ENCODE results near the gene FCGR3A.

Gene FCGR3A

DNA sequence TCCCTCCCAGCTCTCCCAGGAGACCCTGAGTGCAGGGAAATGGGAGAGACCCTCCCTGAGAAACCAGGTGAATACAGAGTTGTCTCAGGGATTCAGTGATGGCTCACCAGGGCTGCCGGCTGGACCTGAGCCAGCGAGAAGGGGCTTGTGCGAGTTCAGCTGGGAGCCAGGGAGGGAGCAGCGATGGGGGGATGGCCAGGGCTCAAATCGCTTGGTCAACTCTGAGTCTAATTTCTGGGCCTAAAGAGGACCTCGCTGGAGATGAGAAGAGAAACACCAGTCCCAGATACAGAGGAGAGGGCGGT is 37.9 kb downstream of the FCGR3A start:
- TF ChIP-seq, protein P1, sequence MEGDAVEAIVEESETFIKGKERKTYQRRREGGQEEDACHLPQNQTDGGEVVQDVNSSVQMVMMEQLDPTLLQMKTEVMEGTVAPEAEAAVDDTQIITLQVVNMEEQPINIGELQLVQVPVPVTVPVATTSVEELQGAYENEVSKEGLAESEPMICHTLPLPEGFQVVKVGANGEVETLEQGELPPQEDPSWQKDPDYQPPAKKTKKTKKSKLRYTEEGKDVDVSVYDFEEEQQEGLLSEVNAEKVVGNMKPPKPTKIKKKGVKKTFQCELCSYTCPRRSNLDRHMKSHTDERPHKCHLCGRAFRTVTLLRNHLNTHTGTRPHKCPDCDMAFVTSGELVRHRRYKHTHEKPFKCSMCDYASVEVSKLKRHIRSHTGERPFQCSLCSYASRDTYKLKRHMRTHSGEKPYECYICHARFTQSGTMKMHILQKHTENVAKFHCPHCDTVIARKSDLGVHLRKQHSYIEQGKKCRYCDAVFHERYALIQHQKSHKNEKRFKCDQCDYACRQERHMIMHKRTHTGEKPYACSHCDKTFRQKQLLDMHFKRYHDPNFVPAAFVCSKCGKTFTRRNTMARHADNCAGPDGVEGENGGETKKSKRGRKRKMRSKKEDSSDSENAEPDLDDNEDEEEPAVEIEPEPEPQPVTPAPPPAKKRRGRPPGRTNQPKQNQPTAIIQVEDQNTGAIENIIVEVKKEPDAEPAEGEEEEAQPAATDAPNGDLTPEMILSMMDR (IDR thresholded peaks at IDR 0.05; ENCODE audit: extremely low read depth, missing control alignments): no peak
- no peak for DNase-seq (ENCODE audit: low spot score)

DNA sequence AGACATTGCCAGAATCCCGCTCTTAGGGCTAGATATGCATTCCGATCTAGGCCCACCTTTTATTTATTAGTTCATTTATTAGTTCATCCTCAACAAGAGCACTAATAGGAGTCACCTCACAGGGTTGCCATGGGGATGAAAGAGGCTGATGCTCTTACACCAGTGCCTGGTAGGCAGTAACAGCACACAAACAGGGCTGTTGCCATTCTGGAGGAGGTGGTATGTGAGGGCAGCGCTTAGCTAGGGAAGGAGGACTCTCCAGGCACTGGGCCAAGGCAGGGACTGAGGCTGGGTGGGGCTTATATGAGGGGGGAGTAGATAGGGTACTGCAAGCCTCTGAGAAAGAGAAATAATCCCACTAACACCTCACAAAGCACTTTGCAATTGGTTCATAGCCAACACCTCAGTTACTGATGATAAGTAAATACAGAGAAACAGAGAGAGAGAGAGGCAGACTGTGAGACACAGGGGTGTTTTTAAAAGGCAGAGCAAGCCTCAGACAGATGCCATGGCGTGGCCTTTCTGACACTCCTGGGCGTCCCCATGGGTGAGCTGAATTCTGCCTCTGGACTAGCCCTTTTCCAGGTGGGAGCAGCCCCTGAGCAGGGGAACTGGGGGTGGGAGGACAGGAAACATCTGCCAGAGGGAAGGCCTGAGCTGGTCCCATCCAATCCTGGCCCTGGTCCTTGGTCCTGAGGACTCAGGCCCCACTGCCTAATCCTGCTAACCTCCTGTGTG is 38.4 kb downstream of the FCGR3A start:
- DNase-seq (ENCODE audit: low spot score): no peak
- TF ChIP-seq, protein P1 (IDR thresholded peaks at IDR 0.05; ENCODE audit: extremely low read depth, missing control alignments): no peak

DNA sequence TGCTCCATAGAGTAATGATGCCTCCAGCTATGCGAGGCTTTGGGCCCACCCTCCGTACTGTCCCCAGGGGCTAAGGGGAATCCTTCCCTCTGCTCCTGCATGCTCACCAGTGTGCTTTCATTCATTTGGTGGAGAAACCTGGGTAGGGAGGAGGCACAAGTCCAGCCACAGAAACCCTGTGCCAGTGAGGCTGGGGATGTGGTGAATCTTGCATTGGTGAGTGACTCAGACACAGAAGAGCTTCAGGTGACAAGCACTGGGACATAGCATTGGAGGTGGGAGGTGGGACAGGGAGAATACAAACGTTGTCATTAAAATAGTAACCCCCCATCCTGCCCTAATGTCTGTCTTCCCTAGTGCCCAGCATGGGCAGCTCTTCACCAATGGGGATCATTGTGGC is 39.1 kb downstream of the FCGR3A start:
- TF ChIP-seq, protein P1 (IDR thresholded peaks at IDR 0.05; ENCODE audit: extremely low read depth, missing control alignments): no peak
- DNase-seq (ENCODE audit: low spot score): no peak

DNA sequence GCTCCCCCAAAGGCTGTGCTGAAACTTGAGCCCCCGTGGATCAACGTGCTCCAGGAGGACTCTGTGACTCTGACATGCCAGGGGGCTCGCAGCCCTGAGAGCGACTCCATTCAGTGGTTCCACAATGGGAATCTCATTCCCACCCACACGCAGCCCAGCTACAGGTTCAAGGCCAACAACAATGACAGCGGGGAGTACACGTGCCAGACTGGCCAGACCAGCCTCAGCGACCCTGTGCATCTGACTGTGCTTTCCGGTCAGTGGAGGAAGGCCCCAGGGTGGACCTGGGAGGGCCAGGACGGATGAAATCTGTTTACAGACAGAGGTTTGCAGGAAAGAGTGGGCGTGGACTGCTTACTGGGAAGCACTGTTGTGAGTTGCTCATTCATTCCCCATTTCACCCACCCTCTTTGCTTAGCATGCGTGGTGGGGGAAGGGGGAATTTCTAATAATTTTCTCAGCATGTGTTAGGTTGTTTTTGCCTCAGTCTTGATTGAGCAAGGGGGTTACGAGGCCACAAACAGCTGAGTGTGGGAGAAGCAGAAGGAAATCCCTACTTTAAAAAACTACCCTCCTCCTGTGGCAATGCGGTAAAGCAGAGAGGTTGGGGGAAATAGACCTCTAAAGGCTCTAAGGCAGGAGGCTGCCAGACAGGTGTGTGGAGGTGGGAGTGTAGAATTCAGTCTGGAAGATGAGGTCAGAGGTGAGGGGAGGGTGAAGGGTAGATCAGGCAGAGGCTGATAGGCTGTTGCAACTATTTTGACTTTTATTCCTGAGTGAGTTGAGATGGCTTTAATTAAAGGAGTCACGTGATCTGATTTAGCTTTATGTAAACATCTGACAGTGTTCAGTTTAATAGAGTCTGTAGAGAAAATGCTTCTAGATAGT is 43.0 kb downstream of the FCGR3A start:
- no peak for DNase-seq (ENCODE audit: low spot score)
- TF ChIP-seq, protein P1 (IDR thresholded peaks at IDR 0.05; ENCODE audit: extremely low read depth, missing control alignments): no peak

DNA sequence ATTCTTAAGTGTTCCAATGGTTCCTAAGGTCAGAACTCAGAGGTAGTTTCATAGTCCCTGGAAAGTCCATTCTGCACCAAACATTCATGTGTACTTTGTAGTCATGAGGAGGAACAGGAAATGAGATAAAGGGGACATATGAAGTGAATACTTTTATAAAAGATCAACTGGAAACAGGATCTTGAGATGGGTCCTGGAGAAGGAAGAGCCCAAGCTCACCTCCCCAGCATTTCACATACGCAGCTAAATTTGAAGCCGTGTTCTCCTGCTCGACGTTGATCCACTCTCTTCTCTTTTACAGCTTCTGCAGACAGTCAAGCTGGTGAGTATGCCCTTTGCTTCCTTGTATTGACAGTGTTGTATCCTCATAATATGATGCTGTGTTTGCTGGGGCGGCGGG is 43.9 kb downstream of the FCGR3A start:
- no peak for DNase-seq (ENCODE audit: low spot score)

DNA sequence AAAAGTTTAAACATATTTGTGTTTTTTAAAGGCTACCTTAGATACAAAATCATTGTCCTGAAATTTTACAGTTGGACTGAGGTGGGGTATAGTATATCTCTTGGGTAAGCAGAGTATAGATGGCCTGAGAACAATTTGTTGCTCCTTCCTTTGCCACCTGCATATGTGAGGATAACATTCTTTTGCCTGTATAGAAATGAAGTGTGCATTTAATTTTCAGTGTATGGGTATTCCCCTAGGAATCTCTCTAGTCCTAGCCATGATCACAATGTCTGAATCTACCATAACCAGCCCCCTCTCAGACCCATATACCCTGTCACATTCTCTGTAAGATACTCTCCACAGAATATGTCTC is 46.2 kb downstream of the FCGR3A start:
- TF ChIP-seq, protein P1 (IDR thresholded peaks at IDR 0.05; ENCODE audit: extremely low read depth, missing control alignments): no peak

More for the DNA sequence above, 43.9 kb downstream of the FCGR3A start:
- TF ChIP-seq, protein P1 (IDR thresholded peaks at IDR 0.05; ENCODE audit: extremely low read depth, missing control alignments): no peak

DNA sequence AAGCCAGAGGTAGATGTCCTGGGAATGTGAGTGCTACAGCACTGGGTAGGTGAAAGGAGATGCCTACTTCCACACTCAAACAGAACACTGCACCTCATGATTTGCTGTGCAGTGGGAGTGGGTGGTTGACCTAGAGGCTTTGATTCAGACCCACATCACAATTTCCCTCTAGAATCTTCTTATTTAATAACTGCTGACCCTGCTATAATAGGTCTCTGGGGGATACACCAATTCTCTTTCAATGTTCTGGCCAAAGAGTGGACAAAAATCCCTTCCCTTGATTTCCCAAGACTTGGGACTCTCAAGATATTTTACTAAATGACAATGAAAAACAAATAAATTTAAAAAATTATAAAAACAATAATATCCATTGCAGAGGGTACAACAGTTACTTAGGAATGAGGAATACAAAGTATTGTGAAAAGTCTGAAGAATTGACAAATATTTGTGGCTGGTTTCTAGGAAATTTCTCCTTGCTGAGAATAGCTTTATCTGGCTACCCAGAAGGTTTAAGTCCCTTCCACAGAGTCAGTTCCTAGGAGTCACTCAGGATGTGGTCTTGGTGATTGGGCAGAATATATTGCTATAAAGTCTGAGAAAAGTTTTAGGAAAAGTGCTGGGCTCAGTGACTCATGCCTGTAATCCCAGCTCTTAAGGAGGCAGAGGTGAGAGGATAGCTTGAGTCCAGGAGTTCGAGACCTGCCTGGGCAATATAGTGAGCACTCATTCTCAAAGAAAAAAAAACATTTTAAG is 46.8 kb downstream of the FCGR3A start:
- no peak for DNase-seq (ENCODE audit: low spot score)
- TF ChIP-seq, protein P1 (IDR thresholded peaks at IDR 0.05; ENCODE audit: extremely low read depth, missing control alignments): no peak

More for the DNA sequence above, 46.2 kb downstream of the FCGR3A start:
- DNase-seq (ENCODE audit: low spot score): no peak

Measured in GM20000 (cell line).